Mesendoderm (in vitro differentiated cells): ENCODE data around the gene SHISA5.
A peak's percentile ranks its signal among the peaks of the same experiment; 100 is the strongest.

Experiments
- DNase-seq: peaks from one replicate; pipeline ENCODE4 v3.0.0; 2013
- H2AK5ac ChIP-seq: 2 replicates; pipeline ENCODE4 v1.6.1; 2013; ENCODE audit warnings: low read length, inconsistent platforms
- H2BK120ac ChIP-seq: 2 replicates; pipeline ENCODE4 v1.6.1; 2013; ENCODE audit warnings: low read depth, mild to moderate bottlenecking, low read length, moderate library complexity, mixed read lengths
- H2BK15ac ChIP-seq: replicated peaks from 2 replicates; pipeline ENCODE4 v1.6.1; 2013; ENCODE audit warnings: low read depth, mild to moderate bottlenecking, moderate library complexity
- H2BK5ac ChIP-seq: 2 replicates; pipeline ENCODE4 v1.6.1; 2013; ENCODE audit warnings: low read length, inconsistent platforms
- H3K18ac ChIP-seq: 2 replicates; pipeline ENCODE4 v1.6.1; 2013; ENCODE audit warnings: mild to moderate bottlenecking, low read length, mixed read lengths
- H3K23ac ChIP-seq: one replicate; pipeline ENCODE4 v1.6.1; 2013; ENCODE audit warnings: low read length
- H3K27ac ChIP-seq: 2 replicates; pipeline ENCODE4 v1.5.1; 2013; ENCODE audit warnings: low read depth, mild to moderate bottlenecking, inconsistent platforms, low read length, moderate library complexity
- H3K27me3 ChIP-seq: 2 replicates; pipeline ENCODE4 v1.6.1; 2013; ENCODE audit warnings: low read length, control low read depth, mild to moderate bottlenecking, inconsistent platforms; ENCODE audit not compliant: insufficient read depth, poor library complexity
- H3K36me3 ChIP-seq: 2 replicates; pipeline ENCODE4 v1.6.1; 2013; ENCODE audit warnings: low read length, inconsistent platforms; ENCODE audit not compliant: control insufficient read depth, insufficient read depth
- H3K4ac ChIP-seq: one replicate; pipeline ENCODE4 v1.6.1; 2013; ENCODE audit warnings: low read depth, mild to moderate bottlenecking, low read length, moderate library complexity
- H3K4me1 ChIP-seq: 2 replicates; pipeline ENCODE4 v1.6.1; 2013; ENCODE audit warnings: low read depth, low read length, inconsistent platforms; ENCODE audit not compliant: control insufficient read depth
- H3K4me2 ChIP-seq: 2 replicates; pipeline ENCODE4 v1.6.1; 2013; ENCODE audit warnings: low read length
- H3K4me3 ChIP-seq: 2 replicates; pipeline ENCODE4 v1.5.1; 2013; ENCODE audit warnings: mild to moderate bottlenecking, low read length
- H3K56ac ChIP-seq: one replicate; pipeline ENCODE4 v1.6.1; 2013; ENCODE audit warnings: low read length
- H3K79me1 ChIP-seq: 2 replicates; pipeline ENCODE4 v1.6.1; 2013; ENCODE audit warnings: low read length, inconsistent platforms
- H3K79me2 ChIP-seq: 2 replicates; pipeline ENCODE4 v1.6.1; 2013; ENCODE audit warnings: mild to moderate bottlenecking, low read length; ENCODE audit not compliant: control insufficient read depth, insufficient read depth
- H3K9ac ChIP-seq: 2 replicates; pipeline ENCODE4 v1.6.1; 2013; ENCODE audit warnings: low read length, inconsistent platforms
- H4K5ac ChIP-seq: one replicate; pipeline ENCODE4 v1.6.1; 2013; ENCODE audit warnings: low read length
- H4K8ac ChIP-seq: one replicate; pipeline ENCODE4 v1.6.1; 2013; ENCODE audit warnings: low read depth, mild to moderate bottlenecking, control low read depth, low read length, moderate library complexity
- WGBS: extraction: QIAGEN DNeasy Blood & Tissue Kit; methylation state at CpG from one replicate; pipeline ENCODE4 v1.1.7; 2013; ENCODE audit warnings: low lambda C conversion rate, missing lambda C conversion rate; ENCODE audit not compliant: insufficient coverage; ENCODE audit errors: extremely low coverage; 5-methylcytosine and 5-hydroxymethylcytosine counted together

SHISA5 gene

DNA sequence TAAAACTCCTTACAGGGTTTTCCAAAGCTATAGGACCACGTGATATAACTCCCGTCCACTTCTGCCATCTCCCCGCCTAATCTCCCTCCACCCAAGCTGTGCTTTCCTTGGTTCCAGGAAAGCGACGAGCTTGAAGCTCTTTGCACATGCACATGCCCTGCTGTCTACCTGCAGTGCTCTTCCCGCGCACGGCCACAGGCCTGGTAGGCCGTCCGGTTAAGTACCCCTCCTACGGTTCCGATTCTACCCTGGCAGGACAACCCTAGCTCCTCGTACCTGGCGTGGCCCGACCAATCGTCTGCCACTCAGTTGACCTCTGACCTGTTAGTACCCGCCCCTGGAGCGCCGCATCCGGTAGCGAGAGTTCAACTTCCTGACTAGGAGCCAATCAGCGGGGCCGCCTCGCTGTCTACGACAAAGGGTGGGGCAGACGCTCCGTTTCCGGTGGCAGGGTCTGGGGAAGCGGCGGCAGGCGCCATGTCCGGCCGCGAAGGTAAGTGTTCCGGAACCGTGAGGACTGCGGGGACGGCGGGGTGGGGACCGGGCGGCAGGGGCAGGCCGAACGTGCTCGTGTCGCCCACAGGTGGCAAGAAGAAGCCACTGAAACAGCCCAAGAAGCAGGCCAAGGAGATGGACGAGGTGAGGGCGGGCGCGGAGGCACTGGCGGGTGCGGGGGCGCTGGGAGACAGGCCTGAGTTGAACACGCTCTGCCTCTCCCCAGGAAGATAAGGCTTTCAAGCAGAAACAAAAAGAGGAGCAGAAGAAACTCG, 64.0 kb downstream of the SHISA5 start, which contains the start of the genes CCDC51 and TMA7:
Gene CCDC51 (minus strand): TSS at position 300 of the 770 bp plus-strand sequence. CDS start 4,991 bp downstream, outside the sequence.
Gene TMA7 (plus strand): TSS at position 438 of the 770 bp plus-strand sequence. CDS start 40 bp downstream, at position 478.
- WGBS = no CpG with 5 or more reads among the region's 54 CpGs
- peak within 1 kb of the TSS; percentile 73 for H3K4ac ChIP-seq
- H3K79me1 ChIP-seq = peaks cover 10% of the 10 kb centered on the region
- H3K27ac ChIP-seq = peak within 1 kb of the TSS; percentile 69
- no peak within 1 kb of the TSS for H3K23ac ChIP-seq
- peak within 1 kb of the TSS; percentile 46 for H3K18ac ChIP-seq
- no peak within 1 kb of the TSS for H4K5ac ChIP-seq
- peaks cover 22% of the 10 kb centered on the region for H3K79me2 ChIP-seq
- H3K36me3 ChIP-seq = peaks cover 4% of the 10 kb centered on the region
- H2BK120ac ChIP-seq = no peak within 1 kb of the TSS
- no peak within 1 kb of the TSS for H2BK15ac ChIP-seq
- H3K27me3 ChIP-seq = no peaks in the 10 kb centered on the region
- peak within 1 kb of the TSS; percentile 98 for H3K9ac ChIP-seq
- peak within 1 kb of the TSS; percentile 93 for H3K4me2 ChIP-seq
- H2AK5ac ChIP-seq = peak within 1 kb of the TSS; percentile 15
- peak within 1 kb of the TSS; percentile 96 for H3K4me3 ChIP-seq
- no peaks in the 10 kb centered on the region for H3K4me1 ChIP-seq
- H4K8ac ChIP-seq = no peak within 1 kb of the TSS
- DNase-seq = peak; percentile 99
- peak within 1 kb of the TSS; percentile 99 for H3K56ac ChIP-seq
- H2BK5ac ChIP-seq = peak within 1 kb of the TSS; percentile 93

DNA sequence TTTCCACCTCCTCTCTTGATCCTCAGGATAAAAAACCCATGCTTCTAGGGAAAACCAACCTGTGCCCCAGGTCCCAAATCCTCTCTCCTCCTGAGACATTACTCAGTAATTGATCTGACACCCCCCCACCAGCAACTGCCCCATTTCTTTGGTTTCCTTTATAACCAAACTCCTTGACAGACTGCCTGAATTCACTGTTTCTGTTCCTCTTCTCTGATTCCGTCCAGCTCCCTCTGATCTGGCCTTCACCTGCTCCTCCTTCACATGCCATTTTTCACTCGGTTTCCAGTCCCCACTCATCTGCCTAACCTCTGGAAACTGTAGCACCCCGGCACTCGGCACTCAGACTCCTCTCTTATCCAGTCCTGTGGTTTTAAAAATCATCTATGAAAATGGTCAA, 66.2 kb downstream of the SHISA5 start:
- H2BK5ac ChIP-seq = no peak overlapping the region
- H2AK5ac ChIP-seq = no peak overlapping the region
- no peaks in the 10 kb centered on the region for H3K27me3 ChIP-seq
- DNase-seq = no peak
- no peak overlapping the region for H3K27ac ChIP-seq
- H3K79me2 ChIP-seq = peaks cover 21% of the 10 kb centered on the region
- no peak overlapping the region for H3K4me3 ChIP-seq
- no peak overlapping the region for H3K9ac ChIP-seq
- no peaks in the 10 kb centered on the region for H3K4me1 ChIP-seq
- H2BK15ac ChIP-seq = no peak overlapping the region
- H3K4ac ChIP-seq = no peak overlapping the region
- no peak overlapping the region for H3K18ac ChIP-seq
- no peak overlapping the region for H3K4me2 ChIP-seq
- no peak overlapping the region for H2BK120ac ChIP-seq
- H3K36me3 ChIP-seq = peaks cover 9% of the 10 kb centered on the region
- WGBS = no CpG with 5 or more reads among the region's 4 CpGs
- no peak overlapping the region for H3K56ac ChIP-seq
- H4K5ac ChIP-seq = no peak overlapping the region
- no peak overlapping the region for H4K8ac ChIP-seq
- no peak overlapping the region for H3K23ac ChIP-seq
- H3K79me1 ChIP-seq = peaks cover 12% of the 10 kb centered on the region

DNA sequence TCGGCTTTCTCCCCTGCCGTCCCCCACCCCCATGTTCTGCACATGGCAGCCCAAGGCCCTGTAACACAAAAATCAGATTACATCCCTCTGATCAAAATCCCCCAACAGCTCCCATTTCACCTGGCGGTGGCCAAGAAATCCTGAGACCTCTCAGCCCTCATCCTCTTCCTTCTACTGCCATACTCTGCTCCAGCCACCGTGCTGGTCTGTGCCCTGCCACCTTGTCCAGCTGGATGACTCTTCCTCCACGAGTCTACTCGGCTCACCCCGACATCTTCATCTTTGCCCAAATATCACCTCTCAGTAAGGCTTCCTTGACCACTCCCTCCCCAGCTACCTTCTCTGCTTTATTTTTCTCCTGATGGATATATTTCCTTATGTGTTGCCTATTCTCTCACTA, 67.1 kb downstream of the SHISA5 start:
- Histone ChIP-seq H3K56ac (peak overlapping the region; percentile 47), H3K9ac (no peak overlapping the region), H3K36me3 (peaks cover 12% of the 10 kb centered on the region), H4K5ac (no peak overlapping the region), H2BK120ac (no peak overlapping the region), H3K18ac (no peak overlapping the region), H3K4ac (no peak overlapping the region), H2BK5ac (no peak overlapping the region), H3K79me1 (peaks cover 13% of the 10 kb centered on the region), H2AK5ac (no peak overlapping the region), H3K23ac (no peak overlapping the region), H2BK15ac (no peak overlapping the region), H3K27ac (no peak overlapping the region), H3K27me3 (no peaks in the 10 kb centered on the region), H4K8ac (no peak overlapping the region), H3K79me2 (peaks cover 18% of the 10 kb centered on the region), H3K4me1 (no peaks in the 10 kb centered on the region), H3K4me2 (no peak overlapping the region), H3K4me3 (no peak overlapping the region)
- DNase-seq = no peak
- no CpG with 5 or more reads among the region's 7 CpGs for WGBS

- no peak overlapping the region for H3K23ac ChIP-seq
- H3K4me3 ChIP-seq = no peak overlapping the region
- DNase-seq = no peak
- H2BK120ac ChIP-seq = no peak overlapping the region
- no CpG with 5 or more reads among the region's 1 CpG for WGBS
- no peaks in the 10 kb centered on the region for H3K4me1 ChIP-seq
- no peak overlapping the region for H2AK5ac ChIP-seq
- H4K8ac ChIP-seq = no peak overlapping the region
- H3K27ac ChIP-seq = no peak overlapping the region
- no peak overlapping the region for H2BK5ac ChIP-seq
- H4K5ac ChIP-seq = no peak overlapping the region
- no peak overlapping the region for H2BK15ac ChIP-seq
- peak overlapping the region; percentile 47 for H3K56ac ChIP-seq
- no peaks in the 10 kb centered on the region for H3K27me3 ChIP-seq
- H3K9ac ChIP-seq = no peak overlapping the region
- peaks cover 10% of the 10 kb centered on the region for H3K36me3 ChIP-seq
- peaks cover 11% of the 10 kb centered on the region for H3K79me1 ChIP-seq
- no peak overlapping the region for H3K18ac ChIP-seq
- H3K4ac ChIP-seq = no peak overlapping the region
- peaks cover 14% of the 10 kb centered on the region for H3K79me2 ChIP-seq
- no peak overlapping the region for H3K4me2 ChIP-seq
Measured at GRCh38 chr3:48436477-48436787, 67.5 kb downstream of the SHISA5 start.

DNA sequence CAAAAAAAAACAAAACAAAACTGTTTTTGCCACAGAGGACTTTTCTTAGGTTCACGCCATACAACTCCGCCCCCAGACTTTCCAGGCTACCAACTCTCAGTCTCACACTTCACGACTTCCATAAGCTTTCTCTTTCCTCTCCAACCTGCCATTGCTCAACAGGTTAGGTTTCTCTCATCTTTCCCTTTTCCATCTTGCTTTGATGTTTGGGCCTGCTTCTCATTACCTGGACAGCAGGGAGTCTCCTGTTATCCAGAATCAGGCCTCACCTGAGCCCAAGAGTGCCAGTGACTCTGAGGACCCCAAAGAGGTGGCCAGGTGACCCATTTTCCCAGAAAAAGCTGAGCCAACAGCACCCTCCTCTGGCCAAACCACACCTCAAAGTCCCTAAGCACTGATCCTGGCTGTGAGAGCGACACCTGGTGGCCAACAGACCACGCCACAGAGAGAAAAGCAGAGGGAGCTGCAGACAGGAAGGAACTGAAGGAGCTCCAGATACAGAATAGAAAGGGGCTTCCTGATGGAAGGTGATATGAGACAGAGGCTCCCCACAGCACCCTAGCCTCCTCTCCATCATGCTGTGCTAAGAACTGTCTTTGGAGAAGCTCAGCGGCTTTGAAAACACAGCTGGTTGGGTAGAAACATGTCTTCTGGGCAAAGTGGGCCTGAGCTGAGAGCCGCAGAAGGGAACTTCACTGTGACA, 68.0 kb downstream of the SHISA5 start:
- no CpG with 5 or more reads among the region's 7 CpGs for WGBS
- Histone ChIP-seq H3K4me3 (no peak overlapping the region), H3K79me1 (peaks cover 11% of the 10 kb centered on the region), H3K4ac (no peak overlapping the region), H3K23ac (no peak overlapping the region), H3K4me1 (no peaks in the 10 kb centered on the region), H2AK5ac (no peak overlapping the region), H4K5ac (no peak overlapping the region), H2BK15ac (no peak overlapping the region), H2BK5ac (no peak overlapping the region), H3K9ac (no peak overlapping the region), H2BK120ac (no peak overlapping the region), H3K36me3 (peaks cover 10% of the 10 kb centered on the region), H3K4me2 (no peak overlapping the region), H4K8ac (no peak overlapping the region), H3K56ac (peak overlapping the region; percentile 47), H3K27me3 (no peaks in the 10 kb centered on the region), H3K79me2 (peaks cover 10% of the 10 kb centered on the region), H3K27ac (no peak overlapping the region), H3K18ac (no peak overlapping the region)
- peak; percentile 92 for DNase-seq
